PC-9 (cell line): Measurements from ENCODE around the gene VDAC1. TPM values are rescaled to one million over a fixed set of nuclear protein-coding genes. Genes with fewer than 3 reads are reported as not detected.

ENCODE experiments used
- BruUV-seq: library from RNA; stranded (reverse); fragments of 400-500 nt; replicated peaks from 2 replicates; lab custom pipeline; 2021; lab: Mats Ljungman, UMichigan
- CTCF ChIA-PET: fragments of 300-600 bp; sonication (Branson Sonifier 250); formaldehyde crosslinking; loops from one replicate; lab custom pipeline; 2022; ENCODE audit warnings: antibody characterized with exemption; lab: Charles Lee
- POLR2A ChIA-PET: fragments of 300-600 bp; sonication (Branson Sonifier 250); formaldehyde crosslinking; loops from one replicate; lab custom pipeline; 2022; ENCODE audit warnings: antibody characterized with exemption; ENCODE audit not compliant: unreplicated experiment; lab: Charles Lee
- DNase-seq, 2 experiments: peaks; one replicate each; pipeline versions ENCODE4 v3.0.0 to v3.0.0-alpha.2; 2015 to 2022; ENCODE audit warnings: mixed read lengths in 1 of 2
- H2AFZ ChIP-seq: fragments of 200-600 bp; sonication (generic); 2 replicates; pipeline ENCODE4 v1.8.1; 2017; ENCODE audit warnings: antibody characterized with exemption
- H3F3A ChIP-seq: fragments of 200-600 bp; sonication (generic); 2 replicates; pipeline ENCODE4 v1.8.1; 2017; ENCODE audit warnings: antibody characterized with exemption, mild to moderate bottlenecking, low read depth; ENCODE audit not compliant: insufficient read depth
- H3K27ac ChIP-seq: fragments of 200-600 bp; sonication (generic); 2 replicates; pipeline ENCODE4 v1.6.1; 2016; ENCODE audit warnings: mixed run types
- H3K27me3 ChIP-seq: fragments of 200-600 bp; sonication (generic); 2 replicates; pipeline ENCODE4 v1.6.1; 2016; ENCODE audit warnings: low read depth, mixed run types; ENCODE audit not compliant: insufficient read depth
- H3K36me3 ChIP-seq: fragments of 200-600 bp; sonication (generic); 2 replicates; pipeline ENCODE4 v1.6.1; 2016; ENCODE audit warnings: low read depth, mixed run types
- H3K4me1 ChIP-seq: fragments of 200-600 bp; sonication (generic); replicated peaks from 2 replicates; pipeline ENCODE4 v1.6.1; 2016; ENCODE audit warnings: mixed run types; ENCODE audit not compliant: insufficient read depth
- H3K4me2 ChIP-seq: fragments of 200-600 bp; sonication (generic); 2 replicates; pipeline ENCODE4 v1.6.1; 2017; ENCODE audit warnings: mixed run types
- H3K4me3 ChIP-seq: fragments of 200-600 bp; sonication (generic); 2 replicates; pipeline ENCODE4 v1.6.1; 2016; ENCODE audit warnings: mixed run types
- H3K79me2 ChIP-seq: fragments of 200-600 bp; sonication (generic); 2 replicates; pipeline ENCODE4 v1.6.1; 2017; ENCODE audit warnings: low read depth, mixed run types
- H3K9me2 ChIP-seq: fragments of 200-600 bp; sonication (generic); 2 replicates; pipeline ENCODE4 v1.8.1; 2017; ENCODE audit warnings: mild to moderate bottlenecking; ENCODE audit not compliant: insufficient read depth
- H3K9me3 ChIP-seq: fragments of 200-600 bp; sonication (generic); 2 replicates; pipeline ENCODE4 v1.8.1; 2016; ENCODE audit warnings: low read depth; ENCODE audit not compliant: insufficient read depth
- H4K20me1 ChIP-seq: fragments of 200-600 bp; sonication (generic); 2 replicates; pipeline ENCODE4 v1.8.1; 2017; ENCODE audit not compliant: insufficient read depth
- CTCF ChIP-seq: fragments of 200-600 bp; sonication (generic); conservative IDR thresholded peaks from 2 replicates; pipeline ENCODE4 v1.6.1; 2017; ENCODE audit warnings: mixed run types, antibody characterized with exemption, mild to moderate bottlenecking, moderate library complexity
- EZH2 ChIP-seq: fragments of 200-600 bp; sonication (generic); IDR thresholded peaks from 2 replicates; pipeline ENCODE4 v1.8.0; 2017; ENCODE audit warnings: antibody characterized with exemption, low read depth
- intact Hi-C: fragments of 100-400 bp; cut with micrococcal nuclease; formaldehyde crosslinking; loops from one replicate; pipeline ENCODE4 v1.10.0; 2022; ENCODE audit not compliant: unreplicated experiment
- total RNA-seq: library from RNA; stranded (reverse); gene quantifications from 2 replicates; pipeline ENCODE4 v1.2.3, GENCODE V29; 2021

VDAC1 gene
- total RNA-seq, 1 experiment from 2014 or later = 228 TPM

- Histone ChIP-seq H2AFZ (no peak overlapping the region), H3K79me2 (no peaks in the 10 kb centered on the region), H3K27ac (no peak overlapping the region), H3K4me3 (no peak overlapping the region), H3K4me1 (peaks cover 47% of the 10 kb centered on the region), H3F3A (peaks cover 38% of the 10 kb centered on the region), H4K20me1 (no peaks in the 10 kb centered on the region), H3K36me3 (no peaks in the 10 kb centered on the region), H3K9me2 (no peaks in the 10 kb centered on the region), H3K4me2 (no peak overlapping the region), H3K27me3 (no peaks in the 10 kb centered on the region), H3K9me3 (no peaks in the 10 kb centered on the region; the same call in 1 of the 2 replicates)
- CTCF ChIA-PET = no interaction called here
- POLR2A ChIA-PET = no interaction called here
- DNase-seq = no peak
- TF ChIP-seq EZH2 (no peak), CTCF (no peak)
- intact Hi-C loops = no loop called here
- no TSS peak for BruUV-seq
These were observed 69.2 kb downstream of the VDAC1 start for GRCh38 chr5:133935667-133935940.

GRCh38 chr5:133934822-133935666 is 69.7 kb downstream of the VDAC1 start:
- TF ChIP-seq CTCF = no peak
- TF ChIP-seq EZH2 = no peak
- intact Hi-C loops = no loop called here
- CTCF ChIA-PET = no interaction called here
- no TSS peak for BruUV-seq
- peaks cover 32% of the 10 kb centered on the region for H3F3A ChIP-seq
- H3K36me3 ChIP-seq = no peaks in the 10 kb centered on the region
- no peak overlapping the region for H3K27ac ChIP-seq
- H3K4me1 ChIP-seq = peaks cover 41% of the 10 kb centered on the region
- no peaks in the 10 kb centered on the region for H3K79me2 ChIP-seq
- H3K4me2 ChIP-seq = no peak overlapping the region
- no peaks in the 10 kb centered on the region for H3K9me2 ChIP-seq
- H4K20me1 ChIP-seq = no peaks in the 10 kb centered on the region
- H2AFZ ChIP-seq = no peak overlapping the region
- no peak overlapping the region for H3K4me3 ChIP-seq
- H3K27me3 ChIP-seq = no peaks in the 10 kb centered on the region
- no peaks in the 10 kb centered on the region; the same call in 1 of the 2 replicates for H3K9me3 ChIP-seq
- no peak for DNase-seq
- POLR2A ChIA-PET = no interaction called here

- H3K79me2 ChIP-seq = no peaks in the 10 kb centered on the region
- peaks cover 25% of the 10 kb centered on the region for H3F3A ChIP-seq
- BruUV-seq = no TSS peak
- H2AFZ ChIP-seq = no peak overlapping the region
- no peak for DNase-seq
- intact Hi-C loops = no loop called here
- H3K27ac ChIP-seq = no peak overlapping the region
- POLR2A ChIA-PET = no interaction called here
- no peak for TF ChIP-seq CTCF
- TF ChIP-seq EZH2 = no peak
- no peaks in the 10 kb centered on the region for H4K20me1 ChIP-seq
- no peaks in the 10 kb centered on the region for H3K9me3 ChIP-seq
- no peaks in the 10 kb centered on the region for H3K36me3 ChIP-seq
- CTCF ChIA-PET = no interaction called here
- no peaks in the 10 kb centered on the region for H3K27me3 ChIP-seq
- no peak overlapping the region for H3K4me2 ChIP-seq
- no peak overlapping the region for H3K4me3 ChIP-seq
- H3K4me1 ChIP-seq = peaks cover 34% of the 10 kb centered on the region
- no peaks in the 10 kb centered on the region for H3K9me2 ChIP-seq
These were observed 70.5 kb downstream of the VDAC1 start for GRCh38 chr5:133934311-133934710.
